ENCODE data around the gene CAPS. TPM values are rescaled to one million over a fixed set of nuclear protein-coding genes. Genes with fewer than 3 reads are reported as not detected.

The CAPS gene
- total RNA-seq, 1 donor from 2014 or later, result 2.2 TPM

GRCh38 chr19:5915782-5916165, 1.7 kb downstream of the CAPS start:
- Mint-ChIP-seq H3K27ac (no peak overlapping the region), H3K9me3 (no peaks in the 10 kb centered on the region), H3K36me3 (no peaks in the 10 kb centered on the region), H3K27me3 (ENCODE audit: insufficient read depth, low read depth) (peaks cover 9% of the 10 kb centered on the region), H3K4me1 (no peaks in the 10 kb centered on the region), H3K4me3 (no peak overlapping the region)
- Histone ChIP-seq H3K4me1 (no peaks in the 10 kb centered on the region), H3F3A (ENCODE audit: low read depth) (no peaks in the 10 kb centered on the region), H3K9ac (no peak overlapping the region), H3K79me2 (ENCODE audit: low read depth) (no peaks in the 10 kb centered on the region), H3K4me2 (no peak overlapping the region), H2AFZ (replicated peaks) (no peak overlapping the region), H3K4me3 (no peak overlapping the region), H4K20me1 (ENCODE audit: low read depth) (peaks cover 3% of the 10 kb centered on the region), H3K9me3 (ENCODE audit: low read depth) (no peaks in the 10 kb centered on the region), H3K36me3 (no peaks in the 10 kb centered on the region), H3K27ac (no peak overlapping the region), H3K27me3 (no peaks in the 10 kb centered on the region)
- no peak for DNase-seq (ENCODE audit: low spot score)
- TF ChIP-seq, protein P1, sequence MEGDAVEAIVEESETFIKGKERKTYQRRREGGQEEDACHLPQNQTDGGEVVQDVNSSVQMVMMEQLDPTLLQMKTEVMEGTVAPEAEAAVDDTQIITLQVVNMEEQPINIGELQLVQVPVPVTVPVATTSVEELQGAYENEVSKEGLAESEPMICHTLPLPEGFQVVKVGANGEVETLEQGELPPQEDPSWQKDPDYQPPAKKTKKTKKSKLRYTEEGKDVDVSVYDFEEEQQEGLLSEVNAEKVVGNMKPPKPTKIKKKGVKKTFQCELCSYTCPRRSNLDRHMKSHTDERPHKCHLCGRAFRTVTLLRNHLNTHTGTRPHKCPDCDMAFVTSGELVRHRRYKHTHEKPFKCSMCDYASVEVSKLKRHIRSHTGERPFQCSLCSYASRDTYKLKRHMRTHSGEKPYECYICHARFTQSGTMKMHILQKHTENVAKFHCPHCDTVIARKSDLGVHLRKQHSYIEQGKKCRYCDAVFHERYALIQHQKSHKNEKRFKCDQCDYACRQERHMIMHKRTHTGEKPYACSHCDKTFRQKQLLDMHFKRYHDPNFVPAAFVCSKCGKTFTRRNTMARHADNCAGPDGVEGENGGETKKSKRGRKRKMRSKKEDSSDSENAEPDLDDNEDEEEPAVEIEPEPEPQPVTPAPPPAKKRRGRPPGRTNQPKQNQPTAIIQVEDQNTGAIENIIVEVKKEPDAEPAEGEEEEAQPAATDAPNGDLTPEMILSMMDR (IDR thresholded peaks at IDR 0.05), result no peak
- TF ChIP-seq EZH2 (IDR thresholded peaks at IDR 0.05) (no peak), EZH2phosphoT487 (IDR thresholded peaks at IDR 0.05) (no peak)

- H3K79me2 ChIP-seq (ENCODE audit: low read depth), result no peaks in the 10 kb centered on the region
- H2AFZ ChIP-seq (replicated peaks), result no peak overlapping the region
- no peak overlapping the region for H3K4me3 ChIP-seq
- no peaks in the 10 kb centered on the region for H3F3A ChIP-seq (ENCODE audit: low read depth)
- no peak overlapping the region for H3K27ac Mint-ChIP-seq
- no peaks in the 10 kb centered on the region for H3K27me3 ChIP-seq
- no peak overlapping the region for H3K9ac ChIP-seq
- no peaks in the 10 kb centered on the region for H3K36me3 Mint-ChIP-seq
- no peak overlapping the region for H3K4me3 Mint-ChIP-seq
- H3K4me1 Mint-ChIP-seq, result no peaks in the 10 kb centered on the region
- H3K4me1 ChIP-seq, result no peaks in the 10 kb centered on the region
- DNase-seq (ENCODE audit: low spot score), result no peak
- peaks cover 3% of the 10 kb centered on the region for H4K20me1 ChIP-seq (ENCODE audit: low read depth)
- H3K4me2 ChIP-seq, result no peak overlapping the region
- no peak overlapping the region for H3K27ac ChIP-seq
- peaks cover 9% of the 10 kb centered on the region for H3K27me3 Mint-ChIP-seq (ENCODE audit: insufficient read depth, low read depth)
- TF ChIP-seq, protein P1 (IDR thresholded peaks at IDR 0.05), result no peak
- TF ChIP-seq EZH2 (IDR thresholded peaks at IDR 0.05) (no peak), EZH2phosphoT487 (IDR thresholded peaks at IDR 0.05) (no peak)
- no peaks in the 10 kb centered on the region for H3K9me3 ChIP-seq (ENCODE audit: low read depth)
- no peaks in the 10 kb centered on the region for H3K9me3 Mint-ChIP-seq
- no peaks in the 10 kb centered on the region for H3K36me3 ChIP-seq
Observed at GRCh38 chr19:5916181-5916708, 2.2 kb downstream of the CAPS start.

- TF ChIP-seq, protein P1 (IDR thresholded peaks at IDR 0.05), result no peak
- no peak for TF ChIP-seq EZH2phosphoT487 (IDR thresholded peaks at IDR 0.05)
- TF ChIP-seq EZH2 (IDR thresholded peaks at IDR 0.05), result no peak
- Histone ChIP-seq H3K79me2 (ENCODE audit: low read depth) (no peaks in the 10 kb centered on the region), H3K4me2 (no peak overlapping the region), H3K27ac (no peak overlapping the region), H3K9me3 (ENCODE audit: low read depth) (no peaks in the 10 kb centered on the region), H4K20me1 (ENCODE audit: low read depth) (peaks cover 3% of the 10 kb centered on the region), H3F3A (ENCODE audit: low read depth) (no peaks in the 10 kb centered on the region), H3K4me3 (no peak overlapping the region), H3K27me3 (no peaks in the 10 kb centered on the region), H3K9ac (no peak overlapping the region), H3K36me3 (no peaks in the 10 kb centered on the region), H3K4me1 (no peaks in the 10 kb centered on the region), H2AFZ (replicated peaks) (no peak overlapping the region)
- Mint-ChIP-seq H3K4me1 (no peaks in the 10 kb centered on the region), H3K27ac (no peak overlapping the region), H3K9me3 (no peaks in the 10 kb centered on the region), H3K4me3 (no peak overlapping the region), H3K27me3 (ENCODE audit: insufficient read depth, low read depth) (peaks cover 9% of the 10 kb centered on the region), H3K36me3 (peaks cover 6% of the 10 kb centered on the region)
- DNase-seq (ENCODE audit: low spot score), result no peak
Observed at GRCh38 chr19:5917431-5918107, 3.5 kb downstream of the CAPS start.

Data from neural progenitor cell (in vitro differentiated cells).